CD14-positive monocyte (primary cell): ENCODE measurements around the gene FAM9C. TPM values are rescaled to one million over a fixed set of nuclear protein-coding genes. Genes with fewer than 3 reads are reported as not detected.

Experiments used
- DNase-seq, 3 donors: peaks; one replicate each; pipeline ENCODE4 v3.0.0-alpha.2; 2011 to 2022
- H2AFZ ChIP-seq: 2 replicates; pipeline ENCODE4 v1.6.0; 2012; ENCODE audit warnings: mild to moderate bottlenecking, low read depth, low read length, inconsistent platforms; ENCODE audit not compliant: insufficient read depth, poor library complexity, severe bottlenecking
- H3K27ac ChIP-seq, 2 donors: 1 replicate in 1 of 2; 2 replicates in 1 of 2; pipeline ENCODE4 v1.5.1; 2012 to 2013; ENCODE audit warnings: low read length in 2 of 2, control low read depth in 1 of 2, inconsistent platforms in 1 of 2, low read depth in 1 of 2, mild to moderate bottlenecking in 1 of 2
- H3K27me3 ChIP-seq, 2 donors: one replicate each; pipeline versions ENCODE4 v1.6.0 to v1.6.1; 2011 to 2013; ENCODE audit warnings: low read length in 2 of 2; ENCODE audit not compliant: control insufficient read depth in 2 of 2, insufficient read depth in 2 of 2
- H3K36me3 ChIP-seq, 2 donors: replicated peaks in 1 of 2; 1 replicate in 1 of 2; 2 replicates in 1 of 2; pipeline versions ENCODE4 v1.5.1 to v1.6.1; 2012 to 2013; ENCODE audit warnings: low read length in 2 of 2, control low read depth in 1 of 2, inconsistent platforms in 1 of 2, mild to moderate bottlenecking in 1 of 2; ENCODE audit not compliant: insufficient read depth in 2 of 2, control insufficient read depth in 1 of 2
- H3K4me1 ChIP-seq, 2 donors: 1 replicate in 1 of 2; 2 replicates in 1 of 2; pipeline versions ENCODE4 v1.5.1 to v1.6.1; 2012 to 2013; ENCODE audit warnings: low read length in 2 of 2, control low read depth in 1 of 2, inconsistent platforms in 1 of 2, mild to moderate bottlenecking in 1 of 2, moderate library complexity in 1 of 2; ENCODE audit not compliant: insufficient read depth in 2 of 2, control insufficient read depth in 1 of 2
- H3K4me2 ChIP-seq: replicated peaks from 2 replicates; pipeline ENCODE3; 2012; ENCODE audit warnings: low read length, moderate library complexity, mild to moderate bottlenecking; ENCODE audit not compliant: poor library complexity, severe bottlenecking; ENCODE audit errors: extremely low read depth
- H3K4me3 ChIP-seq, 3 experiments: fragments of 200-600 bp in 1 of 3; sonication (generic) in 1 of 3; replicated peaks in 1 of 3; 1 replicate in 2 of 3; 2 replicates in 1 of 3; pipeline ENCODE4 v1.5.1; 2011 to 2013; ENCODE audit warnings: low read length in 3 of 3, mild to moderate bottlenecking in 3 of 3, control low read depth in 2 of 3, low read depth in 2 of 3, inconsistent platforms in 1 of 3, moderate library complexity in 1 of 3
- H3K79me2 ChIP-seq: 2 replicates; pipeline ENCODE4 v1.6.0; 2012; ENCODE audit warnings: mild to moderate bottlenecking, control low read depth, inconsistent platforms, low read length, moderate library complexity; ENCODE audit not compliant: insufficient read depth
- H3K9ac ChIP-seq: 2 replicates; pipeline ENCODE4 v1.6.0; 2017; ENCODE audit warnings: low read length, mild to moderate bottlenecking; ENCODE audit not compliant: insufficient read depth, poor library complexity, severe bottlenecking
- H3K9me3 ChIP-seq, 2 donors: replicated peaks in 1 of 2; 1 replicate in 1 of 2; 2 replicates in 1 of 2; pipeline versions ENCODE4 v1.5.1 to v1.6.1; 2012 to 2013; ENCODE audit warnings: low read length in 2 of 2, control low read depth in 1 of 2; ENCODE audit not compliant: control insufficient read depth in 1 of 2, insufficient read depth in 1 of 2
- H4K20me1 ChIP-seq: 2 replicates; pipeline ENCODE4 v1.6.0; 2012; ENCODE audit warnings: mild to moderate bottlenecking, low read length, control low read depth, moderate library complexity; ENCODE audit not compliant: insufficient read depth
- H3K27ac Mint-ChIP-seq, 7 donors: one replicate each; pipeline ENCODE4 v1.8.0; 2020; ENCODE audit warnings: mild to moderate bottlenecking in 7 of 7, mixed read lengths in 7 of 7, moderate library complexity in 6 of 7, inconsistent platforms in 2 of 7
- H3K27me3 Mint-ChIP-seq, 3 donors: one replicate each; pipeline ENCODE4 v1.8.0; 2021 to 2022; ENCODE audit warnings: low read depth in 3 of 3, mild to moderate bottlenecking in 3 of 3, mixed read lengths in 3 of 3, moderate library complexity in 3 of 3, inconsistent platforms in 1 of 3
- H3K36me3 Mint-ChIP-seq, 2 donors: one replicate each; pipeline ENCODE4 v1.8.0; 2020; ENCODE audit warnings: mixed read lengths in 2 of 2, inconsistent platforms in 1 of 2, mild to moderate bottlenecking in 1 of 2
- H3K4me1 Mint-ChIP-seq: one replicate; pipeline ENCODE4 v1.8.0; 2020; ENCODE audit warnings: mild to moderate bottlenecking, mixed read lengths
- H3K4me3 Mint-ChIP-seq, 2 donors: one replicate each; pipeline ENCODE4 v1.8.0; 2020; ENCODE audit warnings: mild to moderate bottlenecking in 2 of 2, mixed read lengths in 2 of 2, moderate library complexity in 1 of 2
- H3K9me3 Mint-ChIP-seq, 7 donors: one replicate each; pipeline ENCODE4 v1.8.0; 2020 to 2022; ENCODE audit warnings: mixed read lengths in 7 of 7, mild to moderate bottlenecking in 6 of 7, moderate library complexity in 6 of 7, inconsistent platforms in 2 of 7
- CTCF ChIP-seq: fragments of 200-600 bp; IDR thresholded peaks from one replicate; pipeline ENCODE4 v1.8.0; 2022; ENCODE audit warnings: antibody characterized with exemption, mild to moderate bottlenecking
- WGBS: methylation state at CpG from one replicate; pipeline ENCODE4 v1.1.5; 2013; ENCODE audit warnings: missing lambda C conversion rate; ENCODE audit not compliant: insufficient coverage; 5-methylcytosine and 5-hydroxymethylcytosine counted together
- intact Hi-C, 2 donors: fragments of 100-400 bp; cut with micrococcal nuclease; formaldehyde crosslinking; loops; one replicate each; pipeline versions ENCODE4 v1.15.0 to v1.15.1; 2023
- polyA plus RNA-seq, 3 donors: library from polyadenylated mRNA; depleted of rRNA in 1 of 3; unstranded in 2 of 3; stranded (reverse) in 1 of 3; fragments of 300-500 nt in 2 of 3; fragments of >200 nt in 1 of 3; fragmentation: Illumina TruSeq in 2 of 3; gene quantifications; 1 replicate in 2 of 3; 2 replicates in 1 of 3; pipeline ENCODE4 v1.2.3, GENCODE V29; 2012 to 2021

Gene FAM9C
- polyA plus RNA-seq, 3 donors: not detected

- Histone ChIP-seq H3K9ac (no peak overlapping the region), H2AFZ (peak overlapping the region; percentile 32), H3K4me1 (peaks cover 56 to 61% of the 10 kb centered on the region in 2 donors), H4K20me1 (no peaks in the 10 kb centered on the region), H3K4me2 (peak overlapping the region; percentile 34), H3K27me3 (peaks cover 0 to 30% of the 10 kb centered on the region in 2 donors), H3K27ac (peak overlapping the region in 1 of 2 donors; percentile 78), H3K79me2 (no peaks in the 10 kb centered on the region), H3K4me3 (peak overlapping the region in 1 of 3 experiments; percentile 25), H3K36me3 (no peaks in the 10 kb centered on the region), H3K9me3 (no peaks in the 10 kb centered on the region)
- no peaks in the 10 kb centered on the region for H3K36me3 Mint-ChIP-seq
- H3K4me3 Mint-ChIP-seq: no peak overlapping the region
- 21% methylated on average over 5 of the region's 9 CpGs for WGBS
- no peak for TF ChIP-seq CTCF
- H3K4me1 Mint-ChIP-seq: peaks cover 44% of the 10 kb centered on the region
- intact Hi-C loops: no loop called here
- H3K27me3 Mint-ChIP-seq: peaks cover 0 to 37% (median 0%) of the 10 kb centered on the region in 3 donors
- H3K27ac Mint-ChIP-seq: peak overlapping the region; percentile 85 to 95 (median 89)
- peaks cover 0 to 3% (median 0%) of the 10 kb centered on the region in 7 donors for H3K9me3 Mint-ChIP-seq
- no peak for DNase-seq
Observed at GRCh38 chrX:12999422-12999821, 45.0 kb downstream of the FAM9C start.

- H3K9me3 Mint-ChIP-seq: peaks cover 0 to 3% (median 0%) of the 10 kb centered on the region in 7 donors
- DNase-seq: no peak
- Histone ChIP-seq H3K4me2 (no peak overlapping the region), H3K4me1 (peaks cover 45 to 50% of the 10 kb centered on the region in 2 donors), H3K9ac (no peak overlapping the region), H3K4me3 (no peak overlapping the region), H4K20me1 (no peaks in the 10 kb centered on the region), H2AFZ (no peak overlapping the region), H3K9me3 (no peaks in the 10 kb centered on the region), H3K36me3 (no peaks in the 10 kb centered on the region), H3K27me3 (peaks cover 0 to 41% of the 10 kb centered on the region in 2 donors), H3K79me2 (no peaks in the 10 kb centered on the region), H3K27ac (no peak overlapping the region)
- intact Hi-C loops: no loop called here
- H3K27me3 Mint-ChIP-seq: peaks cover 0 to 38% (median 0%) of the 10 kb centered on the region in 3 donors
- H3K36me3 Mint-ChIP-seq: no peaks in the 10 kb centered on the region
- peaks cover 37% of the 10 kb centered on the region for H3K4me1 Mint-ChIP-seq
- peak overlapping the region in 3 of 7 donors; percentile 4 to 58 (median 26) for H3K27ac Mint-ChIP-seq
- no peak for TF ChIP-seq CTCF
- 90% methylated on average over 2 of the region's 5 CpGs for WGBS
- H3K4me3 Mint-ChIP-seq: no peak overlapping the region
Observed at GRCh38 chrX:12997906-12998687, 46.3 kb downstream of the FAM9C start.
